GM19452 (cell line): Measurements from ENCODE around the gene RNF4.
"Not testable (repeated sequence)": the region's sequence is repeated elsewhere in the genome, so short reads cannot be mapped to it uniquely, and the experiment has no call there.

Experiments used
- ATAC-seq: cut with Tn5 transposase; IDR thresholded peaks from one replicate; pipeline ENCODE4 v1.9.1; 2021; ENCODE audit not compliant: unreplicated experiment

The RNF4 gene

DNA sequence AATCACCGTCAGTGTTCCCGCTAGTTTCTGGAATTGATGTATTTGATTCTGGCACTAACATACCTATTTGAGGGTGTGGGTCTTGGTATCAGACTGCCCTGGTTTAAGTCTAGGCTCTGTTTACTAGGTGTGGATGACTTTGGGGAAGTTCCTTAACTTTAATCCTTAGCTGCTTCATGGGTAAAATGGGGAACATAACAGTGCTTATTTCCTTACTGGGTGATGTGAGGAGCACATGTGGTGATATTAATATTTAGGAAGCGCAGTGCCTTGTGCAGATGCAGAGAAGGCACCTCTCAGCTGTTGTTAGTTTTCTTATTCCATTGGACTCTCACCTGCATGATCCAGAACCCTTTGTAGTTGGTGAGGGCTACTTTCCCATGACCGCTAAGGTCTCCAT is 17.1 kb downstream of the RNF4 start:
- ATAC-seq: no peak

DNA sequence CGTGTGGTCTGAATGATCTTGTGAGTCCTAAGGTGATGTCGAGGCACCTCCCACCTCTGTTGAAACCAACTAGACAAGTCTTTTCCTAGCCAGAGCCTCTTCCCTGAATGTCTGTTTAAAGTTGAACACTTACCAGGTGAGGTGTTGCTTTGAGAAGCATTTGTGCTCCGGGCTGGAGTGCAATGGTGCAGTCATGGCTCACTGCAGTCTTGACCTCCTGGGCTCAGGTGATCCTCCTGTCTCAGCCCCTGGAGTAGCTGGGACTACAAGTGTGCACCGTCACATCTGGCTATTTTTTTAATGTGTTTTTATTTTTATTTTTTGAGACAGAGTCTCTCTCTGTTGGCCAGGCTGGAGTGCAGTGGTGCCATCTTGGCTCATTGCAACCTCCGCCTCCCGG is 18.1 kb downstream of the RNF4 start:
- no peak for ATAC-seq

DNA sequence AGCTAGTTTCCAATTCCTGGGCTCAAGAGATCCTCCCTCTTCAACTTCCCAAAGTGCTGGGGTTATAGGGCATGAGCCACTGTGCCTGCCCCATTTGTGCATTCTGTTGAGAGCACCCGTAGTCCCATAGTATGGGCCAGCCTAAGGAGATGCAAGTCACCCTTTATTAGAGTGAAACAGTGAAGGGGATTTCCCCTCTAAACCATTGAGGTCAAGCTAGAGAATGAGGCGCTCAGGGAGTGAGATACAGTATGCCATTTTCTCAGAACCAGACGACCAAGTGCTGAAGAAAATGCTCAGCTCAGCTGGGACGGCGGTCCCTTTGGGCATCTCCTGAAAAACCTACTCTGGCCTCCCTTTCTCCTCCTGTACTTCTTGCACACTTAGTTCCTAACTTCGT is 18.7 kb downstream of the RNF4 start:
- ATAC-seq: peak; percentile 40

DNA sequence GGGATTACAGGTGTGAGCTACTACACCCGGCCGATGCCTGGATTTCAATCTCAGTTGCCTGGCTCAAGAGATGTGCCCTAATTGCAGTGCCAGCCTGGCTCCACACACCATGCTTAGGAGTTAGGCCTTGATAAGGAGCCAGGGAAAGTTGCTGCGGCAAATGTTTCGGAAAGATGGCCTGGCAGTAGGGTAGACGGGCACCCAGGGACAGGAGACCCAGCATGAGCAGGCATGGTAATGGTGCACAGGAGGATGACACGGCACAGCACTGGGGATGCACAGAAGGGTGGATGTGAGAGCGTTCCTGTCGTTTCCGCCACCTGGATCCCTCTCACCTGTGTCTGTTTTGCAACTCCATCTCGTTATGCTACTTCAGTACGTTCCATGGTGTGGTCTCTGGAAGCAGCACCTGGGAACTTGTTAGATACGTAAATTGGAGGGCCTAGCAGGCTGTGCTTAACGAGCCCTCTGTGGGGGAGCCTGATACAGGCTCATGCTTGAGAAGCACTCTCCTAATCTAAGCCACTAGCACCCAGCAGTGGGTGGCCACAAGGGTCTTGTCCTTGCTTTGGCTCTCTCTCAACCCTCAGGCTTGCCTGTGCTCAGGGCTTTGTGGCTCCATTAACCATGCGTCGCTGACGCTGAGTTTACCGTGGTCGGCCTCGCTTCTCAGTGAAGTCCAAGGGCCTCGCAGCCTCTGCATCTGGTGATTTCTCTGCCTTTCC is 20.3 kb downstream of the RNF4 start:
- no peak for ATAC-seq

DNA sequence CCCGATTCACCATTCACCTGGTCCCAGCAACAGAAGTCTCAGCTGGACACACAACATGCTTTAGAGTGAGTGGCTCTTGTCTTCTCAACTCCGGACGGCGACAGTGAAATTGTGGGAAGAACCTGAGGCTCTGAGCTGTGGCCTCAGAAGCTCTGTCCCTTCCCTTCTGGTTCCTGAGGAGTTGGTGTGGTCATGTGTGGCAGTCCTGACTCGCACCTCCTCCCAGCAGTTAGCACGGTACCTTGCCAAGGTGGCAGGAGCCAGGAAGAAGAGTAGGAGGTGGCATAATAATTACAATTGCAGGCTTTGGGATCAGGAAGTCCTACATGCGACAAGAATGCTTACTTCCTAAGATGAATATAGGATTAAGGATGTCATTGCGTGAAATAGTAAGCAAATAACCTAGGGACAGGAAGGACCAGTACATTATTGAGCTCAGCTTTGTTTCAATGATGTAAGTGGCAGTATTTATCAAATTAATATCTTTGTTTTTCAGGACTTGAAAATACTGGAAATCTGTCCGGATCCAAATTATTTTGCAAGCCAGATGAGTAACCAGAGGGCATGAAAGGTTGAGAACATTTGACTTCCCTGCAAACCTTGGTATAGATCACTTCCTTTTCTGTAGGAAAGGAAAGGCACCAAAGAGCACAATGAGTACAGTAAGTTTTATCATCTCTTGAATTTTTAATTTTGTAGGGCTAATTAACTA is 21.1 kb downstream of the RNF4 start:
- no peak for ATAC-seq

DNA sequence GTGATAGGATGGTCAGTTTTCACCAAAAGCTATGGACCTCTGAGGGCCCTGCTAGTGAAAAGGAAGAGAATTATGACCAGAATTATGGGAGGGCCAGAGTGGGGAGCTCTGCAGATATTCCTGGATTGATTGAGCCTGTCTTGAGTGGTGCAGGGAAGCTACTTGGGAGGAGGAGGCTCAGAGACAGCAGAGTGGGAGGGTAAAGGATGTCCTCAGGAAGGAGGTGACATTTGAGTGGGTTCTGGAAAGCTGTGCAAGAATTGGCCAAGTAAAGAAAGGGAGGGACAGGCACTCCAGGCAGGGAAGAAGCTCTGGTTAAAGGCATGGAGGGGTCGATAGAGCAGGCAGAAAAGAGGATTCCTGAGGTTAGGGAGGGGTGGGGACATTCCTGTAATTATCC is 24.1 kb downstream of the RNF4 start:
- no peak for ATAC-seq

DNA sequence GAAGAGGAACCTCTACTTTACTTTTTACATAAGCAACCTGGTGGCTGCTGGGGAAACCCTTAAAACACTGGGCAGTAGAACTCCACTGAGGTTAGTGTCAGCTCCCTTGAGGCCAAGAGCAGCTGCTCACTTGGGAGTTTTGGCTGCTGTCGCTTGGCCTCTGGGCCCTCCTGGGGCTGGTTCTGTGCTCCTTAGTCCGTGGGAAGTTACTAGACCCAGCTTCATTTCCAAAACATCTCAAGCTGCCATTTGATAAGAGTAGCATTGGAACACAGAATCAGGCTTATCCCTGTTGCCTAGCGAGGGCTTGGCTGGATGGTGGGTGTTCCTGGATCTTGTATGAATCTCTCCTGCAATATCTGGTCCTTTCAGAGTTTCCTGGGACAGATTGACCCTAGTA is 26.1 kb downstream of the RNF4 start:
- ATAC-seq: no peak

DNA sequence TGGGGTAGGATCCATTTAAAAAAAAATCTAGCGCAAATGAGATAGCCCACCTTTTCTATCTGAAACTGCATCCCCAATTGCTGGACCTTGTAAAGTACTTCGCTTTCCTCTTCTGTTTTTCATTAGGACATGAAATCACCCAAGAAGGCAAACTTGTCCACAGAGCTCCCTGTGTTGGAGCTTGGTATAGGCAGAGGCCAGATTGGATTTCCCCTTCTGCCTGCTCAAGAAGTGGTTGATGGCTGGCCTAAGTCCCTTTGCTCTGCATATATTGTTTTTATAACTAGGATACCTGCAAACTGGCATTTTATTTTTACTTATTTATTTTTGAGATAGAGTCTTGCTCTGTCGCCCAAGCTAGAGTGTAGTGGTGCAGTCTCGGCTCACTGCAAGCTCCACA is 28.4 kb downstream of the RNF4 start:
- no peak for ATAC-seq

DNA sequence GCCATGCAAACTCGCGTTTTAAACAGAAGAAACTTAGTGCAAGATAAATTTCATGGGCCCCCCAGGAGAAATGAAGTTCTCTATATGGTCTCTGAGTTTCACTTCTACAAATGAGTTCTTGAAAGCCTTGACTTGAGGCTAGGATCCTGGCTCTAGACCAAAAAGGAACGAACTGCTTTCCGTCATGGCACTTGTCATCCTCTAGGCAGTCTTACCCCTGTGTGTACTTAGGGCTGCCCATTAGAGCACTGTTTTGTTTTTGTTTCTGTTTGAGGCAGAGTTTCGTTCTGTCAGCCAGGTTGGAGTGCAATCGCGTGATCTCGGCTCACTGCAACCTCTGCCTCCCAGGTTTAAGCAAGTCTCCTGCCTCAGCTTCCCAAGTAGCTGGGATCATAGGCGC is 29.0 kb downstream of the RNF4 start:
- peak; percentile 93 for ATAC-seq

DNA sequence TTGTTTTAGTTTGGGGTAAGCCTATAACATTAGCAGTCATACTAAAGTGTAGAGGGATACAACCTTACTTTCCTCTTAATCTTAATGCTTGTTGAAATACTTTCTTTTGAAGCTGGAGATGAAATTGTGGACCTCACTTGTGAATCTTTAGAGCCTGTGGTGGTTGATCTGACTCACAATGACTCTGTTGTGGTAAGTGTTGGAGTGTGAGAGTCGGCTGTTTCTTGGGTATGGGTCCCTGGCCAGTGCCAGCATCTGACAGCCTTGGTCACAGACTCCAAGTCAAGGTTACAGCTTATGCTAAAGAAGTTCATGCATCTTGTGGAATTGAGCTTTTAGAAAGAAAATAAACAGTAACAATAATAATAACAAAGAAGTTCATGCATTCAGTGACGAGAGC is 31.6 kb downstream of the RNF4 start:
- no peak for ATAC-seq

DNA sequence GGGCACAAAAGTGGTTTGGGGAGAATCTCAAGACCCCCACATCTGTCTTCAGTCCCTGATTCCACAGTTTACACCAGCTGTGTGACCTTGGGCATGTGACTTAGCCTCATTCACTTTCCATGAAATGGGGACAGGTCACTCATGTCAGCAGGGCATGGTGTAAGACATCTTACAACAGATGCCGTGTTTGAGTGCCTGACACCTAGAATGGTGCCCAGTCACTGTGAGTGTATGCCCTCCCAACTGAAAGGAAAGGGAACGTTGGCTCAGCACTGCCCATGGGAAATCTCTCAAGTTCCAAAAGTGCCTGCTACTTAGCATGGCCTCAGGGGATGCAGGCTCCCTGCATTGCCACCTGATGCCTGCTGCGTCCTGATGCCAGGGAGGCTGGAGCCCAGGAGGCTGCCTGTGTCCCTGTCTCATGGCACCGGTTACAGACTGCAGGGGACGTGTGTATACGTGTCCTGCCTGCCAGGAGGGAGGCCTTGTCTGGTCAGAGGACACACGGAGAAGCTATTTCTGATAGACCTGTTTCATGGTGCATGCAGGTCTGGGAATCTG is 32.2 kb downstream of the RNF4 start:
- no peak for ATAC-seq

DNA sequence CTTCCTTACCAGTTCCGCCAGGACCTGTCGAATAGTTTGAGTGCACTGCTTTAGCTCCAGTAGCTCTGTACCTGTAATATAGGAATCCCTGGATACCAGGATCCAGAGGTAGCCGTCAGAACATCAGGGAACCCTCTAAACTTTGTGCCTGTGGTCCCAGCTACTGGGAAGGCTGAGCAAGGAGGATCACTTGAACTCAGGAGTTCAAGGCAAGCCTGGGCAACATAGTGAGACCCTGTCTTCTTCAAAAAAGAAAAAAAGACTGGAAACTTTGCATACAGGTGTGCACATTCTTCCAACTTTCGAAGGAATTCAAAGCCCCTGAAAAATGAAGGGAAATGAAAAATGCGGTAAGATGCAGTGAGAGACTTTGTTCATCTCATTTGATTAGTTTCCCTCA is 34.9 kb downstream of the RNF4 start:
- no peak for ATAC-seq

DNA sequence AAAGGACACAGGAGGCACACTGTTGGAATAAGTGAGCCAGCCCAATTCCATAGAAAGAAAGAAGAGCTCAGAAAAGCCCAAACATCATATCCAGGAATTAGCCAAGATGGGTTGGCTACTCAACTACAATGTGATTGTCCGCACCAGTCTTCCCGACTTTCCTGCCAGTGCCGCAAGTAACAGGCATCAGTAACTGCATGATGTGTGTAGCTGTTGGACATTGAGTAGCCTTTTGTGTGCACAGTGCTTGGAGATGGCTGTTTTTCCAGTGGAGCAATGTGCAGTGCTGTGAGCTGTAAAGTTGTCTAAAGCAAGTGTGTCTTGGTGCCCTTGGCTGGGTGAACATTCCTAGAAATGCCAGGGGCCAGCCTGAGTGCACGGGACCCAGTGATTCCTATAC is 38.4 kb downstream of the RNF4 start:
- ATAC-seq: no peak

DNA sequence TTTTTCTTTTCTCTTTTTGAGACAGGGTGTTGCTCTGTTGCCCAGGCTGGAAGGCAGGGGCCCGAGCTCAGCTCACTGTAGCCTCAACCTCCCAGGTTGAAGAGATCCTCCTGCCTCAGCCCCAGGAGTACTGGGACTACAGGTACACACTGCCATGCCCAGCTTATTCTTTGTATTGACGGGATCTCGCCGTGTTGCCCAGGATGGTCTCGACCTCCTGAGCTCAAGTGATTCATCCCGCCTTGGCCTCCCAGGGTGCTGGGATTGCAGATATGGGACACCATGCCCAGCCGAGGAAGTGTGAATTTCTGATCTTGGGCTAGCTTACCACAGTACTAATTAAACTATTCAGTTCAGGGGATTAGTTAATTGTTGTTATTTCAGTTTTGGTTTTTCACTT is 38.9 kb downstream of the RNF4 start:
- no peak for ATAC-seq

DNA sequence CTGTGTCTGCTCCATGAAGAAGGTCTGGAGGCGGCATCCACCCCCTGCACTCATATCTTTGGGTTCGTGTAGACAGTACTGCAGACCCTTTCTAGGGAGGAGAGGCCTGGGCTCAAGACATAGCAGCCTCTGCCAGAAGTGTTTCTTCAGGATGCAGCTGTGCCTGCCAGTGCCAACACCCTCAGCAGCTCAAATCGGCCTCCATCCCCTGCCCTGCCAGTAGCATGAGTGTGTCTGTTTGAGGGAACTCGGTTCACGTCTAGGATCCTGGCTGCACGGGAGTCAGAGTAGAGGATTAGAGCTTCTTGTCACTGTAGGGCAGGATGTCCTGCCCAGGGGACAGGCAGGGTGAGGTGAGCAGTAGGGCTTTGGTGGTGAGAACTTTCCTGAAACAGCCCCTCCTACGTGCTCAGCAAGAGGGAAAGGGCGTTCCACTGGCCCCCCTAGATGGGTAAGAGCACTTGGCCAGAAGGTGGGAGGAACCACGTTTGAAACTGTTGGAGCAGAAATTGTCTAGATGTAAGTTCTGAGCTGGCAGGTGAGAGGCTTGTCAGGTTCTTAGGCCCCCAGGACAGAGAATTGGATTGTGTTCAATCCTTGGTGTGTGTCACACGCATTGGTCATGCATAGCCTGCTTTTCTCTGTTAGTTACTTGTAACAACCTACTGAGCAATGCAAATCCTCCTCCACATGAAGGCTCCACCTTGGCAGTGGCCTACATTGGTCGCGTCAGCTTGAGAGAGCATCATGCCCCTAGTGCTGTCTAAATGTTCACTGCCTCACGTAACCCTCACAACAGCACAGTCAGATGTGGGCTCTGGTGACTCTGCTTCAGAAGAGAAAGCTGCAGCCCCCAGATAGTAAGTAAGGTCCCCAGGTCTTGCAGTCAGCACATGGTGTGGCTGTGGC is 41.7 kb downstream of the RNF4 start:
- ATAC-seq: no peak

DNA sequence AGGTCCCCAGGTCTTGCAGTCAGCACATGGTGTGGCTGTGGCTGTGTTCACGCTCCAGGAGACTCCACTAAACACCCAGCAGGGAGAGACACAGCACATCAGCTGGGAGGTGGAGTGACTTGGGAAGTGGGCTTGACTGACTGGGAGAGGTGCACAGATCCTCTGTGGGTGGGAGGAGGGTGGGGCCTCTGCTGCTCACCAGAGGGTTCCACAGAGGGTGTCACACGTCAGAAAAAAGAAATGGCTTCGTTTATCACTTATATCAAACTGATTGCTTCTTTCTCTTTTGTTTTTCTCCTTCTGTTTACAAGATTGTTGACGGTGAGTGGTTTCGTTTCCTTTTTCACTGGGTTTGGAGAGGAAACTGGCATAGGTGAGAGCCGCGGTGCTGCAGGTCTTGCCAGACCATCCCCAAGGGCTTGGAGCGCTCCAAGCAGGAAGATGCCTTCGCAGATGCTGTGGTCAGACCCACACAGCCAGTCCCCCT is 42.8 kb downstream of the RNF4 start:
- no peak for ATAC-seq

DNA sequence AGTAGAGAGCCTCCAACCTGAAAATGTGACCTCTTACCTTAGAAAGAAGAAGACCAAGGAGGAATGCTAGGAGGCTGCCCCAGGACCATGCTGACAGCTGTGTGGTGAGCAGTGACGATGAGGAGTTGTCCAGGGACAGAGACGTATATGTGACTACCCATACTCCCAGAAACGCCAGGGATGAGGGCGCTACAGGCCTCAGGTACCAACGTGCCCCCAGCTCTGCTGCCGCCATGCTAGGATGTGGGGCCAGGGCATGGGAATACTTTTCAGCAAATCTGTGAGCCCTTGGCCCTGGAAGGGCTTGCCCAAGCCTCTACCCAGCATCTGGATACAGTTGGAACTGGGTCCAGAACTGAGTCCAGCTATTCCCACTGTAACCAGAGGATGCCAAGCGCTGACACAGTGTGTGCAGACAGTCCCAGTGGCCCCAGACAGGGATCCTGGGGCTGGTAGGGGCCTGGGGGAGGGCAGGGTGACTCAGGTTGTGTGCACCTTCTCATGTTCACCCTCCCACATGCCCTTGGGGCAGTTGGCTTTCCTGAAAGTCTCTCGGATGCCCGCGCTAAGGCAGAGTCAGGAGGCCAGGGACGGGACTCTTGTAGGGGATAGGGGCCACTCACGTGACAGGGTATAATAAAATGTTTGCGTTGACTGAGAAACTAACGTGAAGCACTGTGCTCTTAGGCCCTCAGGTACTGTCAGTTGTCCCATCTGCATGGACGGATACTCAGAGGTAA is 43.7 kb downstream of the RNF4 start:
- ATAC-seq: no peak

DNA sequence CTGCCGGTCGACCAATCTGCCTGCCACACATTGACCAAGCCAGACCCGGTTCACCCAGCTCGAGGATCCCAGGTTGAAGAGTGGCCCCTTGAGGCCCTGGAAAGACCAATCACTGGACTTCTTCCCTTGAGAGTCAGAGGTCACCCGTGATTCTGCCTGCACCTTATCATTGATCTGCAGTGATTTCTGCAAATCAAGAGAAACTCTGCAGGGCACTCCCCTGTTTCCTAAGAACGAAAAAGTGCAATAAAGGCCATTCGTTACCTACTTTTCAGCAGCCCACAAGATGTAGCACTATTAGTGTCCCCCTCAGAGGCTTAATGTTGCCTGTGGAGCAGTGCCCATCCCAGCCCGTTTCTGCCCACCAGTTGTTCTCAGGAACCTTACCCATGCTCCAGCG is 45.3 kb downstream of the RNF4 start:
- ATAC-seq: not testable (repeated sequence)

DNA sequence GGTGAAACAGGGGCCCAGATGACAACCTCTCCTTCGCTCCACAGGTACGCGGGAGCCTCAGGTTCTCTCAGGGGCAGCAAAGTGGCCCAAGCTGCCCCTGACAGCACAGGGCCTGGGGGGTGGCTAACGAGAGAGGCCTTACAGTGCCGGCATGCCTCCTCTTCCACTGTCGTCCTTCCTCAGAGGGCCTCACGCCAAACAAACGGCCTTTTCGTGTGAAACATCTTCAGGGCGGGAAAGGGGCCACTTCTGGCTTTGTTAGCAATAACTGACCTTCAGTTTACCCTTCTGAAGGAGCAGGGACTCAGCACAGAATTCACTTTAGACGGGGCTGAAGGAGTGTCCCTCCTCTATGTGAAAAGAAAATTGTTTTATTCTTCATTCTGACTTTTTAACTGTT is 46.0 kb downstream of the RNF4 start:
- ATAC-seq: not testable (repeated sequence)

DNA sequence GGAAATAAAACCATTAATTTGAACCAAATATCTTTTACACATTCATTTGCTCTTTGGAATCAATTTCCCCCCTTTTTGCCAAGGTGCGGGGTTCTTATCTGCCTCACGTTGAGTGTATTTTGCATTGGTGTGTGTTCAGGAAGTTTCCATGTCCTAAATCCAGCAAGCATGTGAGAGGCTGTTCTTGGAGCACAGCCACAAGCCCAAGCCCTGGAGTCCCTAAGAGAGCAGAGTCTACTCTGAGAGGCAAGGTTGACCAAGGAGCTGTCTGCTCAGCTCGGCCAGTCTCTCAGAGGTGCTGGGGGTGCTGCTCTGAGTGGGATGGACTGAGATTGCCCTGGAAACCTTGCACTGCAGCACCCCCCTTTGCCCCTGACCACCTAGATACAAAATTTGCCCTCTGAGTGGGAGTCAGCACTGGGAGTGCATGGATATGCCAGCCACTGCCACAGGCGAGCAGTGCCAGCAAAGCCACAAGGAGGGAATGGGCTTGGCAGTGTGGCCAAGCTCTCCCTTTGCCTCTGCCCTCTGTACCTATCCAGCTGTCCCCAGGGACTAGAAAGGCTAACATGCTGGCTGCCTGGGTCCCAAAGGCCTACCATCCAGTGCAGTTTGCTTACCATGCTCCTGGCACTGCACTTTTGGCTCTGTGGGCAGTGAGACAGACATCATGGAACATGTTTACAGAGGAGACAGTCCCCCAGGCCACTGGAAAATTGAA is 47.1 kb downstream of the RNF4 start:
- no peak for ATAC-seq
